ENCODE measurements around the gene HNRNPA1L2.

The HNRNPA1L2 gene

DNA sequence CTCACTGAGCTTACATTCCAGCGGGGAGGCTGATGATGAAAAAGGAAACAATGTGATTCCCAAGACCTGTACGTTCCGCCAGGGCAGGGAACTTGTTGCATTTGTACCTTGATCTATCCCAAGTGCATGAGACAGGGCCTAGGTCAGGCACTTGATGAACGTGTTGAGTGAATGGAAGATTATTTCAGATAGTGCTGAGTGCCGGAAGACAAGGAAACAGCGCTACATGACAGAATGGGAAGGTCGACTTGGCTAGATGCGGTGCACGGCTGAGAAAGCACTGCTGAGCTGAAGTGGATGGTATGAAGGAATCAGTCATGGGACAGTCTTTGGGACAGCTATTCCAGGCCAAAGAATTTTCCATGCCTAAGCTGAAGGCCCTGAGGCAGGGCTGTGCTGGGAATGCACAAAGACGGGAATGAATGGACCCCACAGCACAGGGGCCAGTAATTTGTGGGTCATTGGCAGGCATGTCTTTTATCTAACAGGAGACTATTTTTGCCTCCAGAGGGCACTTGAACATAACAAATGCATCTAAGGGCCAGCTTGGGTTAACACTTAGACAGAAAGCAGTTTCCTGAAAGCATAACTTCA, 33.1 kb upstream of the HNRNPA1L2 start:
- peak; percentile 57 for TF ChIP-seq RAD21 (IDR thresholded peaks at IDR 0.05; ENCODE audit: low read depth)

DNA sequence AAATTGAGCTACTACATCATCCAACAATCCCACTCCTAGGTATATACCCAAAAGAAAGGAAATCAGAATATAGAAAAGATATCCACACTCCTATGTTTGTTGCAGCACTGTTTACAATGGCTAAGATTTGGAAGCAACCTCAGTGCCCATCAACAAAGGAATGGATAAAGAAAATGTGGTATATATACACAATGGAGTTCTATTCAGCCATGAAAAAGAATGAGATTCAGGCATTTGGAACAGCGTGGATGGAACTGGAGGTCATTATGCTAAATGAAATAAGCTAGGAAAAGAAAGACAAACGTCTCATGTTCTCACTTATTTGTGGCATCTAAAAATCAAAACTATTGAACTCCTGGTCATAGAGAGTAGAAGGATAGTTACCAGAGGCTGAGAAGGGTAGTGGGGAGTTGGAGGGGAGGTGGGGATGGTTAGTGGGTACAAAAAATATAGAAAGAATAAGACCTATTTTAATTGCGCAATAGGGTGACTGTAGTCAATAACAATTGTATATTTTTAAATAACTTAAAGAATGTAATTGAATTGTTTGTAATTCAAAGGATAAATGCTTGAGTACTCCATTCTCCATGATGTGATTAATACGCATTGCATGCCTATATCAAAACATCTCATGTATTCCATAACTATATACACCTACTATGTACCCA, 27.0 kb upstream of the HNRNPA1L2 start:
- TF ChIP-seq, protein P1, sequence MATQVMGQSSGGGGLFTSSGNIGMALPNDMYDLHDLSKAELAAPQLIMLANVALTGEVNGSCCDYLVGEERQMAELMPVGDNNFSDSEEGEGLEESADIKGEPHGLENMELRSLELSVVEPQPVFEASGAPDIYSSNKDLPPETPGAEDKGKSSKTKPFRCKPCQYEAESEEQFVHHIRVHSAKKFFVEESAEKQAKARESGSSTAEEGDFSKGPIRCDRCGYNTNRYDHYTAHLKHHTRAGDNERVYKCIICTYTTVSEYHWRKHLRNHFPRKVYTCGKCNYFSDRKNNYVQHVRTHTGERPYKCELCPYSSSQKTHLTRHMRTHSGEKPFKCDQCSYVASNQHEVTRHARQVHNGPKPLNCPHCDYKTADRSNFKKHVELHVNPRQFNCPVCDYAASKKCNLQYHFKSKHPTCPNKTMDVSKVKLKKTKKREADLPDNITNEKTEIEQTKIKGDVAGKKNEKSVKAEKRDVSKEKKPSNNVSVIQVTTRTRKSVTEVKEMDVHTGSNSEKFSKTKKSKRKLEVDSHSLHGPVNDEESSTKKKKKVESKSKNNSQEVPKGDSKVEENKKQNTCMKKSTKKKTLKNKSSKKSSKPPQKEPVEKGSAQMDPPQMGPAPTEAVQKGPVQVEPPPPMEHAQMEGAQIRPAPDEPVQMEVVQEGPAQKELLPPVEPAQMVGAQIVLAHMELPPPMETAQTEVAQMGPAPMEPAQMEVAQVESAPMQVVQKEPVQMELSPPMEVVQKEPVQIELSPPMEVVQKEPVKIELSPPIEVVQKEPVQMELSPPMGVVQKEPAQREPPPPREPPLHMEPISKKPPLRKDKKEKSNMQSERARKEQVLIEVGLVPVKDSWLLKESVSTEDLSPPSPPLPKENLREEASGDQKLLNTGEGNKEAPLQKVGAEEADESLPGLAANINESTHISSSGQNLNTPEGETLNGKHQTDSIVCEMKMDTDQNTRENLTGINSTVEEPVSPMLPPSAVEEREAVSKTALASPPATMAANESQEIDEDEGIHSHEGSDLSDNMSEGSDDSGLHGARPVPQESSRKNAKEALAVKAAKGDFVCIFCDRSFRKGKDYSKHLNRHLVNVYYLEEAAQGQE (IDR thresholded peaks at IDR 0.05; ENCODE audit: low read depth) = no peak
- peak; percentile 57 for TF ChIP-seq CEBPB (IDR thresholded peaks at IDR 0.05)

DNA sequence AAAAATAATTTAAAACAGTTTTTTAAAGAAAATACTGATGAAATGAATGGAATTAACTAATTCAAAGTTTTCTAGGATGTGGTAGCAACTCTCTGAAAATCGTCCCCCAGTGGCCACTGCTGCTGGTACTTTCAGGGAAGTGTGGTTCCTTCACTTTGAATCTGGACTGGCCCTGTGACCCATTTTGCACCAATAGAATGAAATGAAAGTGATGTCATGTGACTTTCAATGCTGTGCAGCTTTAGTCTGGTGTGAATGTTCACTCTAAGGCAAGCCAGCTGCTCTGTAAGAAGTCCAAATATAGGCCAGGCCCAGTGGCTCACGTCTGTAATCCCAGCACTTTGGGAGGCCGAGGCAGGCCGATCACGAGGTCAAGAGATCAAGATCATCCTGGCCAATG, 26.4 kb upstream of the HNRNPA1L2 start:
- no peak for TF ChIP-seq FOXM1 (IDR thresholded peaks at IDR 0.05; ENCODE audit: borderline replicate concordance, low read depth)
- TF ChIP-seq NFIC (IDR thresholded peaks at IDR 0.05) = no peak
- TF ChIP-seq, protein P2, sequence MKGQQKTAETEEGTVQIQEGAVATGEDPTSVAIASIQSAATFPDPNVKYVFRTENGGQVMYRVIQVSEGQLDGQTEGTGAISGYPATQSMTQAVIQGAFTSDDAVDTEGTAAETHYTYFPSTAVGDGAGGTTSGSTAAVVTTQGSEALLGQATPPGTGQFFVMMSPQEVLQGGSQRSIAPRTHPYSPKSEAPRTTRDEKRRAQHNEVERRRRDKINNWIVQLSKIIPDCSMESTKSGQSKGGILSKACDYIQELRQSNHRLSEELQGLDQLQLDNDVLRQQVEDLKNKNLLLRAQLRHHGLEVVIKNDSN (IDR thresholded peaks at IDR 0.05) = peak; percentile 65
- no peak for TF ChIP-seq TEAD4 (IDR thresholded peaks at IDR 0.05)
- TF ChIP-seq EGR1 (IDR thresholded peaks at IDR 0.05) = no peak
- TF ChIP-seq CEBPB (IDR thresholded peaks at IDR 0.05) = no peak
- TF ChIP-seq, protein P1 (IDR thresholded peaks at IDR 0.05; ENCODE audit: low read depth) = no peak
- TF ChIP-seq EP300 (IDR thresholded peaks at IDR 0.05; ENCODE audit: borderline replicate concordance) = no peak

DNA sequence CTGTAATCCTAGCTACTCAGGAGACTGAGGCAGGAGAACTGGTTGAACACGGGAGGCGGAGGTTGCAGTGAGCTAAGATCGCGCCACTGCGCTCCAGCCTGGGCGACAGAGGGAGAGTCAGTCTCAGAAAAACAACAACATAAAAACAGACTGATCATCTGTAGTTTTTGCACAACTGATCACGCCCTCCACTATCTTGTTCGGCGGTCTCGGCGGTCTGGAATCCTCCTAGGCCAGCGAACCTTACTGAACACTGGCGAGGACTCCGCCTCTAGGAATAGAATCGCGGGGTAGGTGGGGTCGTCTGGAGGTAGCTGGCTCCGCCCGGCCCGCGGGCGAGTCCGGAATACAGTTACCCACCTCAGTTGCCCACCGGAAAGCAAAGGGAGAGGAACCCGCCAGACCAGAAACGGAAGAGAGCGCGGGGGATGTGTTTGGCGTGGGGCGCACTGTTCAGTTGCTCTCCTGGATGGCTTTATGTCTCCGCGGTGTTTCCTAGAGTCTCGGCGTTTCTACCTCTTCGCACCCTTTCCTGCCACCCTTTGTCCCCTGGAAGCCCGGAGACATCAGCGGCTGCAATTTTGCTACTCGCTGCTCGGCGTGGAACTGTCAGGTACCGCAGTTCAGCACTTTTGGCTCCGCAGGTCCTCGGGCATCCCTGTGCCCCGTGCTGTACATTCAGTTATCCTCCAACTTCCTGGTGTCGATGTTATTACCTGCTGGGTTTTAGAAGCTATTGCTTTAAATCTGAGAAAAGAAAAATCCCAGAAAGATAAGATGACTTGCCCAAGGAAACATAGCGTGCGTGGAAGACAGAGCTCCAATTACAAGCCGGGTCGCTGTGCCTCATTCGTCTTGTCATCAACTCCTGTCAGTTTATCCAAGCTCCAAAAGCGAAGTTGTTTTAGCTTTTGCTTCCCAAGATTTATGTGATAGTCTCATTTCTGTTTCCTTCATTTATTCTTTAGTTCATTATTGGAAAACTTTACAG, 24.9 kb upstream of the HNRNPA1L2 start:
- no peak for TF ChIP-seq CREB1 (IDR thresholded peaks at IDR 0.05; ENCODE audit: low read depth)
- TF ChIP-seq RAD21 (IDR thresholded peaks at IDR 0.05; ENCODE audit: low read depth) = no peak
- peak; percentile 75 for TF ChIP-seq TAF1 (IDR thresholded peaks at IDR 0.05; ENCODE audit: low read depth)
- peak; percentile 25; the same call in 1 of the 2 replicates for TF ChIP-seq TEAD4 (IDR thresholded peaks at IDR 0.05)
- no peak for TF ChIP-seq CEBPB (IDR thresholded peaks at IDR 0.05)
- no peak for TF ChIP-seq FOXM1 (IDR thresholded peaks at IDR 0.05; ENCODE audit: borderline replicate concordance, low read depth)
- peak; percentile 74 for TF ChIP-seq YY1 (IDR thresholded peaks at IDR 0.05; ENCODE audit: low read depth)
- TF ChIP-seq, protein P1 (IDR thresholded peaks at IDR 0.05; ENCODE audit: low read depth) = no peak
- TF ChIP-seq, protein P2 (IDR thresholded peaks at IDR 0.05) = peak; percentile 51; the same call in 1 of the 2 replicates
- TF ChIP-seq, protein P3, sequence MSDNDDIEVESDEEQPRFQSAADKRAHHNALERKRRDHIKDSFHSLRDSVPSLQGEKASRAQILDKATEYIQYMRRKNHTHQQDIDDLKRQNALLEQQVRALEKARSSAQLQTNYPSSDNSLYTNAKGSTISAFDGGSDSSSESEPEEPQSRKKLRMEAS (IDR thresholded peaks at IDR 0.05) = peak; percentile 67
- TF ChIP-seq EGR1 (IDR thresholded peaks at IDR 0.05) = no peak
- peak; percentile 65 for TF ChIP-seq TCF12 (IDR thresholded peaks at IDR 0.05; ENCODE audit: low read depth)
- TF ChIP-seq NFIC (IDR thresholded peaks at IDR 0.05) = 0 out of 2 replicates have a peak, but pooled peaks have one; percentile 7
- 0 out of 2 replicates have a peak, but pooled peaks have one; percentile 51 for TF ChIP-seq ZBTB7A (IDR thresholded peaks at IDR 0.05; ENCODE audit: low read depth)

Data from Ishikawa (cell line).